Bone marrow (tissue), 2 donors: ENCODE results near the gene TSPEAR.
"Not testable (repeated sequence)": the region's sequence is repeated elsewhere in the genome, so short reads cannot be mapped to it uniquely, and the experiment has no call there.

Source experiments
- DNase-seq, 2 donors: peaks; one replicate each; lab custom pipeline; 2025; lab: John Stamatoyannopoulos, UW

The TSPEAR gene

DNA sequence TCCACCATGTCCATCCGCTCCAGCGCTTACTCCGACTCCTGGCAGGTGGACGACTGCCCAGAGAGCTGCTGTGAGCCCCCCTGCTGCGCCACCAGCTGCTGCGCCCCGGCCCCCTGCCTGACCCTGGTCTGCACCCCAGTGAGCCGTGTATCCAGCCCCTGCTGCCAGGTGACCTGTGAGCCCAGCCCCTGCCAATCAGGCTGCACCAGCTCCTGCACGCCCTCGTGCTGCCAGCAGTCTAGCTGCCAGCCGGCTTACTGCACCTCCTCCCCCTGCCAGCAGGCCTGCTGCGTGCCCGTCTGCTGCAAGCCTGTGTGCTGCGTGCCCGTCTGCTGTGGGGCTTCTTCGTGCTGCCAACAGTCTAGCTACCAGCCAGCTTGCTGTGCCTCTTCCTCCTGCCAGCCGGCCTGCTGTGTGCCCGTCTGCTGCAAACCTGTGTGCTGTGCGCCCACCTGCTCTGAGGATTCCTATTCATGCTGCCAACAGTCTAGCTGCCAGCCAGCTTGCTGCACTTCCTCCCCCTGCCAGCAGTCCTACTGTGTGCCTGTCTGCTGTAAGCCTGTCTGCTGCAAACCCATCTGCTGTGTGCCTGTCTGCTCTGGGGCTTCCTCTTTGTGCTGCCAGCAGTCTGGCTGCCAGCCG is 84.1 kb downstream of the TSPEAR start:
- not testable (repeated sequence) for DNase-seq

DNA sequence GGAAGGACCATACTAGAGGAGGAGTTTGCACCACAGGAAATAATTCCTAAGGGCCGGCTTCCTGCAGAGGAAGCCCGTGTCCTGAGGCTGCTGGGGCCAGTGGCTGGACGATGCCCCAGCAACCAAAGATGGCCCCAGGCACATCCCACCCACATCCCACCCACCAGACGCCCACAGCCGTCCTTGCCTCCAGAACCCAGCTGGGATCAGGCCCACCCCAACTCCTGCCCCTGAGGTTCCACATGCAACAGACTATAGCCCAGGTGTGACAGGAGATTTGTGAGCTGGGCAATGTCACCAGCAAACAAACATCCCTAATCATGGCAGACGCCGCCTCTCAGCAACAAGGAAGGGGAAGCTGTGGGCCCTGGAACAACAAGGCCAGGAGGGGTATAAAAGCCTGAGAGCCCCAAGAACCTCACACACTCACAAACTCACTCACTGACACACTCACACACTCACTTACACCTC is 84.7 kb downstream of the TSPEAR start, which contains the start of gene KRTAP10-9:
Gene KRTAP10-9 (plus strand): TSS at position 421 of the 471 bp plus-strand sequence. CDS start 79 bp downstream, outside the sequence.
- no peak for DNase-seq

DNA sequence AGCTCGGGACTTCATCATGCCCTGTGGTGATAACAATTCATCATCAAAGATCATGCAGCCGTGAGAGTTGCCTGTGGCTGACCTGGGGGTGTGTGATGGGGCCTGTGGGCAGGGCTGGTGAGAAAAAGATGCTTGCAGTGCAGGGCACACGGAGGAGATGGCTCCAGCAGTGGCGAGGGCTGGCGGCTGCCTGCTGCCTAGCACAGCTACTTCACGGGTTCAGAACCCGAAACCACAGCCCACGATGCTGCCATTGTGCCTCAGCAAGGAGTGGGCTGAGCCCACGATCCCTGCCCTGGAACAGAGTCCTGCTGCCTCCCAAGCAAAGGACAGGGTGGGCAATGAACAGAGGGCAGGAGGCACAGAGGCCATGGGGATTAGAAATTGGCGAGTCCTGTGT is 85.1 kb downstream of the TSPEAR start:
- no peak for DNase-seq

DNA sequence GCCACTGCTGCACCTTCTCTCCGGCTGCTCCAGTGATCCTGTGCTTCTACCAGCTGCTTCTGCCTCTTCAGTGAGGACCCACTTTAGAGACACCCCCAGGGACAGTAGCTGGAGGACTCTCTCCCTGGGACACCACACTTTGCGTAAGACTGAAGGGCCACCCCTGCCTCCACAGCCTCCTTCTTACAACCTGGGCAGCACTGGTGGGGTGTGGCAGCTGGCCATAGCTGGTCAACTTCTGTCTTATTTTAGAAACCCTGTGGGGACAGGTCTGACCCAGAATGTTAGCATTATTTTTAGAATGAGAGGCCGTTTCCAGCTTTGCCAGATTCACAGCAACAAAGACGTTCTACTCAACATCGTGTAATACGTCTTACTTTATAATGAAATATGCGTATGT is 85.6 kb downstream of the TSPEAR start:
- DNase-seq, result no peak

DNA sequence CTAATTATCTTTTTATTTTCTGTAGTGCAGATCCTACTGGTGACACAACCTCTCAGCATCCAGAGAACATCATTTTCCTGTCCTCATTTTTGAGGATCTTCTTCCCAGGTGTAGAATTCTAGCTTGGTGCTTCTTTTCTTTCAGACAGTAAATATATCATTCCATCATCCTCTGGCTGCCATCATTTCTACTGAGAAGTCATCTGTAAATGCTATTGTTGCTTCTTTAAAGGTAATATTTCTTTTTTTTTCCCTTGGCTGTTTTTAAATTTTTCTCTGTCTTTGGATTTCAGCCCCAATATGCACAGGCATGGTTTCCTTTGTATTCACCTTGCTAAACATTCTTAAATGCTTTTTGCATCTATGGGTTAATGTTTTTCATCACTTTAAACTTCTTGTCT is 87.8 kb downstream of the TSPEAR start:
- DNase-seq, result no peak

DNA sequence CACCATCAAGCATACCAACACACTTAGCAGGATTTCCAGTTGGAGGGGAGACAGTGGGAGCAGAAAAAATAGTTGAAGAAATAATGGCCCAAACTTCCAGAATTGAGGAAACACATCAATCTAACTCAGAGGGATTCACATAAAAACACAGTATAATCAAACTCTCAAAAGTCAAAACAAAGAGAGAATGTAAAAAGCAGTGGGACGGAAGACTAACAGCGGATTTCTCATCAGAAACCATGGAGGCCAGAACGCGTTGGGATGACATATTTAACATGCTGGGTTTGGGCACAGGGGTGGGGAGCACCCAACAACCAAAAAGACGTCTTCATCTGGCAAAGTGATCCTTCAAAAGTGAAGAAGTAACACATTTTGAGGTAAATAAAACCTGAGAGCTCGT is 91.5 kb downstream of the TSPEAR start:
- no peak for DNase-seq

DNA sequence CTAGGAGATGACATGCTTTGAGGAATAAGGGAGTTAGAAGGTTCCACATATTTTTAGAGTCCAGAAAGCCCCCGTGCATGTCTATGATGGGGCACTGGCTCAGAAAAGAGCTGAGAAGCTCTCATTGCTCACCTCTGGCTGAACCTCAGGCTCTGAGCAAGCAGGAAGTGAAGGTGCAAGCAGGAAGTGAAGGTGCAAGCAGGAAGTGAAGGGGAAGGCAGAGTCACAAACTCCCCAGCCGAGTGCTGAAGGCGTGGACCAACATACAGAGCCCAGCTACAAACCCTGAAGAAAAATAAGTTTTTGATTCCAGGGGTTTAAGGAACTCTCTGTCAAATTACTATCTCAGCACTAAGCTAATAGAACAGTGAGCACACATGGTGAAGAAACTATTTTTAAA is 92.5 kb downstream of the TSPEAR start:
- no peak for DNase-seq

DNA sequence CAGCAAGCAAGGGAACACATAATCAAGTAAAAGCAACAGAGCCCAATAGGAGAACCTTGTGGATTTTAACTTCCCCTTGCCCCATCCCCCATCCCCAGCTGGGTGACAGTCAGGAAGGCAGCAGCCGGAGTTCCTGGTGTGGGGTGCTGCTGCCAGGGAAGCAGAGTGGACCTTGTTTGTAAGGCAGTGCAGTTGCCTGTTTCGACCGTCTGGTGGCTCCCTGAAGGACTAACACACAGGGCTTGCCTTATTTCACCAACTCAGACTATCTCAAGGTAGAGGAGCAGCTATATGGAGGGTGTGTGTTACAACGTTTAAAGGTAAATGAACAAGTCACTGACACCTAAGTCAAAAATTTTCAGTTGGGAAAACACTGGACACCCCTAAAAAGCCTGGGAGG is 92.9 kb downstream of the TSPEAR start:
- DNase-seq, result no peak

DNA sequence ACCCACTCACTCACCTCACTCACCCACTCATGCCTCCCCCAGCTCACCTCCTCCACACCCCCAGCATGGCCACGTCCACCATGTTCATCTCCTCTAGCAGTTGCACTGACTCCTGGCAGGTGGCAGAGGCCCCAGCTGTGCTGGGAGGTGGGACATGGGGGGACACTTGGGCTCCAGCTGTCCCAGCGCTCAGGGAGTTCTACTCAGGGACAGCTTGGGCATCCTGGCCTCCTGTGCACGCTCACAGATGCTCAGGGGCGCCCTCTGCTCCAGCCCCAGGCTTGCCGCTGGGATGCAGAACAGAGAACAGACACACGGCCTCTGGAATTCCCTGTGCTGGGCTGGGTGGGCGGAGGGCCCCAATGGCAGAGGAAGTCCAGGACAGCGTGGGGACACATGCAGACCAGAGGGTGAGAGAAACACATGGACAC is 94.3 kb downstream of the TSPEAR start:
- no peak for DNase-seq

DNA sequence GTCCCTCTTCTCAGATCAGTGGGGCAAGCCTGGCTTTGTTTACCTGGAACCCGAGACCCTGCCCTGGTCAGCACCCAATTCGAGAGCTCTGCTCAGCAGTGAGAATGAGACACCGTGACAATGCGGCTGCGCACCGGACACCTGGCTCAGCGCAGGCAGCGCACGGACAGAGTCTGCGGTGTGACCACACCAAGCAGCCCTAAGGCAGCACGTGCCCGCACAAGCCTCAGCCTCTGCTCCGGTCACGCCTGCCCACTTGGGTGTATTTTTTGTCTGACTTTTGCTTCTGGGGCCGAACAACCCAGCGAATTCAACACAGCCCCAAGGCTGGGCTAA is 94.8 kb downstream of the TSPEAR start:
- no peak for DNase-seq

DNA sequence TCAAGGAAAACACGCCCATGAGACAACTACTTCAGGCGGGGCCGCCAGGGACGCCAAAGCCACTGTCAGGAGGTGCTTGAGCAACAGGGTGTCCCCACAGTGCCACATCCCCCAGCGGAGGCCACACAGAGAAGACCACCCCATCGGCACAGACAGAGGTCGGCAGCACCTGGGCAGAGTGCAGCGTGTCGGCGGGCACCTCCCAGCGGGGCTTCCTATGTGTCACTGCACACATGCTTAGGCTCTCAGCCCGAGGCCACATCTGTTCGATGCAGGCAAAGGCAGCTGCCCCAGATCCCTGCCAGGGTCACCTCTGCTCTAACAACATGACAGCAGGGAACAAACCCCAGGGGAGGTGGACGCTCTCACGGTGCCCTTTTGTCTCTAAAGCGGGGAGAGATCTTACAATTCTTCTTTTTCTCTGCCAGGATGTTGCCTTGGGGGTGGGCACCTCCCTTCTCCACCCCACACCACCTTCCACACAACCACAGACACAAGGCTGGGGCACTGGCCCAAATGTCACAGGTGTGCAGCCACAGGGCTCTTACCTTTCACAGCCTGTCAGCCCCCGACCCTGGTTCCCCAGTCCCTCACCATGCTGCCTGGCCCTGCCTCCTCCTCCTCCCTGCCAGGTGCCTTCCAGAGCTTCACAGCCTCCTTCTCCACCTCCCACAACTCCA is 95.3 kb downstream of the TSPEAR start:
- DNase-seq, result no peak

DNA sequence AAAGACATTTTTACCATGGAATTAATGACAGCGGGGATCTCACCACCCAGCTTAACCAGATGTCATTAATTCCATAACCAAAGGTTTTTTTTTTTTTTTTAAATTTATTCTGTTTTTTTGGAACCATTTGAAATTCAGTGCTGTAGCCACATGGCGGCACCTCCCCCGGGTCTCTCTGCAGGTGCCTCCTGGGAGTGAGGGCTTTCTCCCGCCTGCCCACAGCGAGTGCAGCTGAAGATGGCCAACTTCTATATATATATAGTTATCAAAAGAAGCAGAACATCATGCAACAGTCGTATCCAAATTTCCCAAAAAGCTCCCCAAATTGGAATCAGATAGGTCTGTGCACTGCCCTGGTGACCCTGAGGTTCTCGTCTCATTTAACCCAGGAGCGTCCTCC is 95.9 kb downstream of the TSPEAR start:
- no peak for DNase-seq

DNA sequence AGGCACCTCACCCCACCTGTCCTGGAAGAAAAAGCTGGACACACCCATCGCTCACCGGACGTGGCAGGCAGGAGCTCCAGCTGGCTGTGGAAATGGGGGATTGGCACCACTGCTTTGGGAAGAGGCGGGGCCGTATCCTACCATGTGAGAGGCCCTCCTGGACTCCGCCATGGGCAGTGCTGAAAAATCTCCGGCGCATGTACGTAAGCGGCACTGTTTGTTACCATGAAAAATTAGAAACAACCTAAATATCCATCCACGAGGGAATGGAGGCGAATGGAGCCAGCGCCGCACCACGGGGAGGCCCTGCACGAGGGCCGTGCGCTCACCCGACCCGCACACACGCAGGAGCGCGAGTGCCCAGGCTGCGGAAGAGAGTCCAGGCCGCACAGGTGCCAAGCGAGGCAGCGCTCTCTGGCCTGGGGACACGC is 96.4 kb downstream of the TSPEAR start:
- no peak for DNase-seq

DNA sequence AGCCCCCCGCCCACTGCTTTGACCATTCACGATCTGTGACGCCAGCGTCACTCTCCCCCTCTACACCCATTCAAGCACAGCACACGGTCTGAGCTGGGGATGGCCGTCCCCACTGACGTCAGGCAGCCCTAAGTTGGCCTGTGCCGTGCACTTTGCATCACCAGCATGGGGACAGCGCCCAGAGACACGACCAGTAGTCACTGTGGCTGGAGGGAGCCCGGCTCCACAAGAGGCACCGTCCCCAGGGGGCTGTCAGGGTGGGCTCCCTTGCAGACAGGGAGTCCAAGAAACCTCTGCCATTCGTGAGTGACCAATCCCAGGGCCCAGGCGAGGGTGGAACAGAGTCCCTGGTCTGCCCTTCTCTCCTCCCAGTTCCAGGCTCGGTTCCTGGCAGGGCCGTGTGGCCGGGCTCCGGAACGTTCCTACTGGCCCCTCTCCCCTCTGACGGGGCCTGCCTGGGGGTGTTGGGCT is 97.2 kb downstream of the TSPEAR start:
- DNase-seq, result no peak

DNA sequence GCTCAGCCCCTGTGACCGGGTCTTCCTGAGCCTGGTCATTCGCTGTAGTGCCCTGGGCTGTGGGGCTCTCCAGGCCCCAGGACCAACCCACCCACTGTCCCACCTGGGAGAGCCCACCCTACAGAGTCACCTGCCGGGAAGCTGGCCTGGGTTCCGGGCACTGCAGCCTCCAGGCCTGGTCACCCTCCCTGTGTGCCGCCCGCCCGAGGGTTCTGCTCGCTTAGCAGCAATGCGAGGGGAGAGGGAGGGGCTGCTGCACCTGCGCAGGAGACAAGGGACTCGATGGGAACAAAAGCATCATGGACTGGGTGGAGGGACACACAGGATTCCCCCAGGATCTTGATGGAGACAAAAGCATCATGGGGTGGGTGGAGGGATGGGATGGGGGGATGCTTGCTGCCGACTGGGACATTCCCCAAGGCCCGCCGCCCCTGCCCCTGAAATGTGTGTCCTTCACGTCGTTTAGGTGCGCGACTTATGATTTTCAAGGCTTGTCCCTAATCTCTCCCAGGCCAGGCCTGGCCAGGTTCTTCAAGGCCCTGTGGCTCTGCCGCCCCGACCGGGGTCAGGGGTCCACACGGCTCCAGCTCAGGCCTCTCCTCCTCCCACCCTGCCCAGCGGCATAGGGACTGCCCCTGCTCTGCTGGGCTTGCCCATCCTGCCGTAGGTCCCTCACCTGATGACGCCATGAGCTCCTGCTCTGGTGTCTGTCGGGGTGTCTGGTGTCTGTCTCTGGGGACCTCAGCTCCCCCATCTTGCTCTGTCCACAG is 97.8 kb downstream of the TSPEAR start:
- no peak for DNase-seq

DNA sequence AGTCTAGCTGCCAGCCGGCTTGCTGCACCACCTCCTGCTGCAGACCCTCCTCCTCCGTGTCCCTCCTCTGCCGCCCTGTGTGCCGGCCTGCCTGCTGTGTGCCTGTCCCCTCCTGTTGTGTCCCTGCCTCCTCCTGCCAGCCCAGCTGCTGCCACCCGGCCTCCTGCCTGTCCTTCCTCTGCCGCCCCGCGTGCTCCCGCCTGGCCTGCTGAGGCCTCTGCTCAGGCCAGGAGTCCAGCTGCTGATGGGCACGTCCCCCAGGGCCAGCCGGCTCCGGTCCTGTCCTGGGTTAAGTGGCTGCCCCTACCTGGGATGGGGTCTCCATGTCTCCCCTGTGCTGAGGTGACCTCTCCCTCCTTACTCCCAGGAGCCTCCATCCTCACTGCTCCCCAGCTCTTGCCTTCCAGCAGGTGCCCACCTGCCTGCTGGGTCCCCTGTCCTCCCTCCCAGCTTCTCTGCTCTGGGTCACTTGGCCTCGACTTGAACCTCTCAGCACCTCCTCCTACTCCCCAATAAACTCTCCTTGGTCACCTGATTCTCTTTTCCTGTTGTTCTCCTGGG is 98.6 kb downstream of the TSPEAR start:
- no peak for DNase-seq

DNA sequence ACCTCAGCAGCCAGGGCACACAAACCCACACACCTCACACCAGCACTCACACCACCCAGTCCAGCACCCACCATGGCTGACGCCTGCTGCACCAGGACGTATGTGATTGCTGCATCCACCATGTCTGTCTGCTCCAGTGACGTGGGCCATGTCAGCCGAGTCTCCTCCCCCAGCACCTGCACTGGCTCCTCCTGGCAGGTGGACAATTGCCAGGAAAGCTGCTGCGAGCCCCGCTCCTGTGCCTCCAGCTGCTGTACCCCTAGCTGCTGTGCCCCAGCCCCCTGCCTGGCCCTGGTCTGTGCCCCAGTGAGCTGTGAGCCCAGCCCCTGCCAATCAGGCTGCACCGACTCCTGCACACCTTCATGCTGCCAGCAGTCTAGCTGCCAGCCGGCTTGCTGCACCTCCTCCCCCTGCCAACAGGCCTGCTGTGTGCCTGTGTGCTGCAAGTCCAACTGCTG is 99.3 kb downstream of the TSPEAR start, which contains the start of gene KRTAP10-8:
Gene KRTAP10-8 (plus strand): TSS at position 51 of the 458 bp plus-strand sequence. CDS start 22 bp downstream, at position 73.
- no peak for DNase-seq

DNA sequence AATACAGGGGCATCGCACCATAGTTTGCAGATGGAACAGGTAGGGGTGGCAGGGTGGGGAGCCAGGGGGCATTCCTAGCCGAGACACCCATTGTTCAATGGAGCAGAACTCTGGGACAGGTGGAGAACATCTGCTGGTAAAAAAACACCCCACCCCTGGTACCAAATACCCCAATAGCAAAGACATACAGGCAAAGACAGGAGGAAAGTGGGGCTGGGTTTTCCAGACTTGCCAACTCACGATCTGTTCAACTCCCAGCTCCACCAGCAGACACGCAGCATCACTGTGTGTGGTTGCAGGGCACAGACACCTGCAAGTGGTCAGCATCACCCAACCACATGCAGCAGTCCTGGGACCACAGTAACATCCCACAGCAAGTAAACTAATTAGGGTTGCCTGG is 99.8 kb downstream of the TSPEAR start:
- no peak for DNase-seq

DNA sequence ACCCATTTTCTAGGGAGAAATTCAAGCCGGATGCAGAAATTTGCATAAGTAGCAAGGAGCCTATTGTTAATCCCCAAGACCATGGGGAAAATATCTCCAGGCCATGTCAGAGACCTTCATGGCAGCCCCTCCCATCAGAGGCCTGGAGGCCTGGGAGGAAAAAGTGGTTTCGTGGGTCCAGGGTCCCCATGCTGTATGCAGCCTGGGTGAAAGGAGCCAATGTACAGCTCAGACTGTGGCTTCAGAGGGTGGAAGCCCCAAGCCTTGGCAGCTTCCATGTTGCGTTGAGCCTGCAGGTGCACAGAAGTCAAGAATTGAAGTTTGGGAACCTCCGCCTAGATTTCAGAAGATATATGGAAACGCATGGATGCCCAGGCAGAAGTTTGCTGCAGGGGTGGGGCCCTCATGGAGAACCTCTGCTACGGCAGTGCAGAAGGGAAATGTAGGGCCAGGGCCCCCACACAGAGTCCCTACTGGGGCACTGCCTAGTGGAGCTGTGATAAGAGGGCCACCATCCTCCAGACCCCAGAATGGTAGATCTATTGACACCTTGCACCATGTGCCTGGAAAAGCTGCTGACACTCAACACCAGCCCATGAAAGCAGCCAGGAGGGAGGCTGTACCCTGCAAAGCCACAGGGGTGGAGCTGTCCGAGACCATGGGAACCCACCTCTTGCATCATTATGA is 101.1 kb downstream of the TSPEAR start:
- DNase-seq, result not testable (repeated sequence)

DNA sequence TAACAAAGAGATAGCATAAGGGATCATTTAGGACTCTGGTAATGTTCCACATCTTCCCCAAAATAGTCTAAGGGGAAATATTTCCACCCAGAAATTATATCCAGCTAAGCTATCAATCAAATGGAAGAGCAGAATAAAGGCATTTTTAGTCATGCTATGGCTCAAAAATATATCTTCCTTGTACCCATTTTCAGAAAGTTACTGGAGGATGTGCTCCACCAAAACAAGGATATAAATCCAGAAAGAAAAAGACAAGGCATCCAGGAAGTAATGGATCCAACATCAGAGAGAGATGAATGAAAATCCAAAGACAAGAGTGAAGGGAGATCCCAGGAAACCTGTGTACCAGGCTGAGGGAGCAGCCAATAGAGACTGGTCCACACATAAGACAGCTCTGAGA is 102.2 kb downstream of the TSPEAR start:
- no peak for DNase-seq

DNA sequence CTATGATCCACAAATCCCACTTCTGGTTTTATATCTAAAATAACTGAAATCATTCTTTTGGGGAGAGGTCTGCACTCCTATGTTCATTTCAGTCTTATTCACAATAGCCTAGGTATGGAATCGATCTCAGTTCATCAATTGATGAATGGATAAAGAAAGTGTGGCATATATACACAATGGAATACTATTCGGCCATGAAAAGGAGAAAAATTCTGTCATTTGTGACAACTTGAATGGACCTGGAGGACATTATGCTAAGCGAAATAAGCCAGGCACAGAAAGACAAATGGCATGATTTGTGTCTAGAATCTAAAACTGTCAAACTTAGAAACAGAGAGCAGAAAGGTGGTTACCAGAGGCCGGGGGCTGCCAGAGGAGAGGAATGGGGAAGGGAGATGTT is 104.9 kb downstream of the TSPEAR start:
- DNase-seq, result no peak

DNA sequence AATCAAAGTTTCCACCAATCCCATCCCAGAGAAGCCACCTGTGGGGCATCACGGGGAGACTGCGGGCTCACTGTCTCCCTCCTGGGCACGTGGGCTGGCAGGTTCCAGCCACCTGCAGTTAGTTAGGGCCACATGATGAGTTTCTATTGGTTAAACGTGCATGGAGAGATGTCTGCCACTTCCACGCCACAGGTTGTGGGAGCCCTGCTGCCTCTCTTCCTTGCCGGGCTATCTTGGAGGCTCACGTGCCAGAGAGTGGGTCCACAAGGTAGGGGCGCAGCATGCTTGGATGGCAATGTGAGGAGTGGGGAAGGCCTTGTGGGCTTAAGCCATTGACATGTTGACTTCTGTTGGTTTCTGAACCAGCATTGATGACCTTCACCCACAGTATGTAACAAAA is 107.5 kb downstream of the TSPEAR start:
- no peak for DNase-seq
